ENCODE measurements around the gene SRSF3.
A peak's percentile ranks its signal among the peaks of the same experiment; 100 is the strongest.
"Not testable (repeated sequence)": the region's sequence is repeated elsewhere in the genome, so short reads cannot be mapped to it uniquely, and the experiment has no call there.

Gene SRSF3

GRCh38 chr6:36604090-36605060 lies 10.2 kb downstream of the SRSF3 start:
- no peak overlapping the region for H3K4me3 ChIP-seq (replicated peaks; ENCODE audit: low read depth, low read length)
- no peak for TF ChIP-seq CTCF (IDR thresholded peaks at IDR 0.05; ENCODE audit: low read length, missing control alignments)
- no peak for DNase-seq (ENCODE audit: low read depth)

GRCh38 chr6:36605143-36605542 lies 11.0 kb downstream of the SRSF3 start:
- no peak overlapping the region for H3K4me3 ChIP-seq (replicated peaks; ENCODE audit: low read depth, low read length)
- no peak for TF ChIP-seq CTCF (IDR thresholded peaks at IDR 0.05; ENCODE audit: low read length, missing control alignments)

GRCh38 chr6:36605560-36606391 lies 11.6 kb downstream of the SRSF3 start:
- H3K4me3 ChIP-seq (replicated peaks; ENCODE audit: low read depth, low read length), result no peak overlapping the region
- TF ChIP-seq CTCF (IDR thresholded peaks at IDR 0.05; ENCODE audit: low read length, missing control alignments), result peak; percentile 8
- DNase-seq (ENCODE audit: low read depth), result no peak

More at GRCh38 chr6:36605143-36605542, 11.0 kb downstream of the SRSF3 start:
- DNase-seq (ENCODE audit: low read depth), result no peak

- DNase-seq (ENCODE audit: low read depth), result not testable (repeated sequence)
Observed at GRCh38 chr6:36607305-36607682, 13.1 kb downstream of the SRSF3 start.

GRCh38 chr6:36607683-36608386 lies 13.7 kb downstream of the SRSF3 start:
- no peak for DNase-seq (ENCODE audit: low read depth)

More at GRCh38 chr6:36607305-36607682, 13.1 kb downstream of the SRSF3 start:
- H3K4me3 ChIP-seq (replicated peaks; ENCODE audit: low read depth, low read length), result not testable (repeated sequence)

GRCh38 chr6:36608788-36609563 lies 14.8 kb downstream of the SRSF3 start:
- no peak for DNase-seq (ENCODE audit: low read depth)
- no peak for TF ChIP-seq CTCF (IDR thresholded peaks at IDR 0.05; ENCODE audit: low read length, missing control alignments)
- H3K4me3 ChIP-seq (replicated peaks; ENCODE audit: low read depth, low read length), result no peak overlapping the region

More at GRCh38 chr6:36607683-36608386, 13.7 kb downstream of the SRSF3 start:
- no peak for TF ChIP-seq CTCF (IDR thresholded peaks at IDR 0.05; ENCODE audit: low read length, missing control alignments)
- H3K4me3 ChIP-seq (replicated peaks; ENCODE audit: low read depth, low read length), result no peak overlapping the region
